ENCODE measurements around the gene LPAR2. TPM values are rescaled to one million over a fixed set of nuclear protein-coding genes. Genes with fewer than 3 reads are reported as not detected.

LPAR2 gene
- total RNA-seq, 1 donor, result 0.72 TPM

GRCh38 chr19:19662871-19663255, 34.8 kb upstream of the LPAR2 start:
- Histone ChIP-seq H2AFZ (ENCODE audit: low read length) (peak overlapping the region; percentile 93), H3K36me3 (ENCODE audit: insufficient read depth, low read length) (peaks cover 21% of the 10 kb centered on the region), H3K4me3 (ENCODE audit: insufficient read depth, low read length) (peak overlapping the region; percentile 85), H3K27ac (ENCODE audit: low read depth, low read length) (peak overlapping the region; percentile 87), H3K4me2 (ENCODE audit: insufficient read depth, low read length) (peak overlapping the region; percentile 90), H4K20me1 (ENCODE audit: insufficient read depth, low read length) (peaks cover 22% of the 10 kb centered on the region), H3K9me3 (ENCODE audit: low read depth, low read length) (no peaks in the 10 kb centered on the region), H3K27me3 (ENCODE audit: insufficient read depth, low read length) (no peaks in the 10 kb centered on the region), H3K4me1 (ENCODE audit: insufficient read depth, low read length) (peaks cover 12% of the 10 kb centered on the region), H3K79me2 (ENCODE audit: insufficient read depth, low read length) (peaks cover 43% of the 10 kb centered on the region)
- TF ChIP-seq CTCF (IDR thresholded peaks at IDR 0.05; ENCODE audit: extremely low read depth, low read depth, low read length), result no peak
- no peak for DNase-seq (ENCODE audit: insufficient read length, low spot score, missing footprints)

- H3K79me2 ChIP-seq (ENCODE audit: insufficient read depth, low read length), result peaks cover 43% of the 10 kb centered on the region
- no peak overlapping the region for H2AFZ ChIP-seq (ENCODE audit: low read length)
- peaks cover 12% of the 10 kb centered on the region for H3K4me1 ChIP-seq (ENCODE audit: insufficient read depth, low read length)
- no peaks in the 10 kb centered on the region for H3K27me3 ChIP-seq (ENCODE audit: insufficient read depth, low read length)
- peaks cover 26% of the 10 kb centered on the region for H3K36me3 ChIP-seq (ENCODE audit: insufficient read depth, low read length)
- TF ChIP-seq CTCF (IDR thresholded peaks at IDR 0.05; ENCODE audit: extremely low read depth, low read depth, low read length), result no peak
- H3K4me2 ChIP-seq (ENCODE audit: insufficient read depth, low read length), result peak overlapping the region; percentile 90
- no peaks in the 10 kb centered on the region for H3K9me3 ChIP-seq (ENCODE audit: low read depth, low read length)
- peak overlapping the region; percentile 87 for H3K27ac ChIP-seq (ENCODE audit: low read depth, low read length)
- peak overlapping the region; percentile 85 for H3K4me3 ChIP-seq (ENCODE audit: insufficient read depth, low read length)
- peak; percentile 38 for DNase-seq (ENCODE audit: insufficient read length, low spot score, missing footprints)
- peaks cover 22% of the 10 kb centered on the region for H4K20me1 ChIP-seq (ENCODE audit: insufficient read depth, low read length)
Observed at GRCh38 chr19:19662344-19662743, 34.3 kb upstream of the LPAR2 start.

GRCh38 chr19:19661675-19662251, 33.7 kb upstream of the LPAR2 start:
- peak overlapping the region; percentile 90 for H3K4me2 ChIP-seq (ENCODE audit: insufficient read depth, low read length)
- H3K9me3 ChIP-seq (ENCODE audit: low read depth, low read length), result no peaks in the 10 kb centered on the region
- TF ChIP-seq CTCF (IDR thresholded peaks at IDR 0.05; ENCODE audit: extremely low read depth, low read depth, low read length), result no peak
- H2AFZ ChIP-seq (ENCODE audit: low read length), result no peak overlapping the region
- H3K4me3 ChIP-seq (ENCODE audit: insufficient read depth, low read length), result peak overlapping the region; percentile 19
- H3K4me1 ChIP-seq (ENCODE audit: insufficient read depth, low read length), result peaks cover 12% of the 10 kb centered on the region
- H3K27ac ChIP-seq (ENCODE audit: low read depth, low read length), result no peak overlapping the region
- H3K36me3 ChIP-seq (ENCODE audit: insufficient read depth, low read length), result peaks cover 32% of the 10 kb centered on the region
- H4K20me1 ChIP-seq (ENCODE audit: insufficient read depth, low read length), result peaks cover 22% of the 10 kb centered on the region
- peak; percentile 39 for DNase-seq (ENCODE audit: insufficient read length, low spot score, missing footprints)
- peaks cover 43% of the 10 kb centered on the region for H3K79me2 ChIP-seq (ENCODE audit: insufficient read depth, low read length)
- H3K27me3 ChIP-seq (ENCODE audit: insufficient read depth, low read length), result no peaks in the 10 kb centered on the region

- no peak for TF ChIP-seq CTCF (IDR thresholded peaks at IDR 0.05; ENCODE audit: extremely low read depth, low read depth, low read length)
- Histone ChIP-seq H3K4me2 (ENCODE audit: insufficient read depth, low read length) (peak overlapping the region; percentile 90), H3K36me3 (ENCODE audit: insufficient read depth, low read length) (peaks cover 35% of the 10 kb centered on the region)
Observed at GRCh38 chr19:19661141-19661674, 33.2 kb upstream of the LPAR2 start.

More at GRCh38 chr19:19661141-19661674, 33.2 kb upstream of the LPAR2 start:
- peak; percentile 45 for DNase-seq (ENCODE audit: insufficient read length, low spot score, missing footprints)
- peaks cover 22% of the 10 kb centered on the region for H4K20me1 ChIP-seq (ENCODE audit: insufficient read depth, low read length)
- peaks cover 43% of the 10 kb centered on the region for H3K79me2 ChIP-seq (ENCODE audit: insufficient read depth, low read length)
- no peak overlapping the region for H3K27ac ChIP-seq (ENCODE audit: low read depth, low read length)
- no peaks in the 10 kb centered on the region for H3K9me3 ChIP-seq (ENCODE audit: low read depth, low read length)
- no peak overlapping the region for H2AFZ ChIP-seq (ENCODE audit: low read length)
- no peaks in the 10 kb centered on the region for H3K27me3 ChIP-seq (ENCODE audit: insufficient read depth, low read length)
- peaks cover 12% of the 10 kb centered on the region for H3K4me1 ChIP-seq (ENCODE audit: insufficient read depth, low read length)
- H3K4me3 ChIP-seq (ENCODE audit: insufficient read depth, low read length), result peak overlapping the region; percentile 19
